Hippocampal formation (tissue), 2 donors: ENCODE results near the gene NR2C2AP.
"Not testable (repeated sequence)": the region's sequence is repeated elsewhere in the genome, so short reads cannot be mapped to it uniquely, and the experiment has no call there.

Experiments
- DNase-seq, 2 donors: peaks; one replicate each; lab custom pipeline; 2025; lab: John Stamatoyannopoulos, UW

The NR2C2AP gene, protein sequence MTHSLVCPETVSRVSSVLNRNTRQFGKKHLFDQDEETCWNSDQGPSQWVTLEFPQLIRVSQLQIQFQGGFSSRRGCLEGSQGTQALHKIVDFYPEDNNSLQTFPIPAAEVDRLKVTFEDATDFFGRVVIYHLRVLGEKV

DNA sequence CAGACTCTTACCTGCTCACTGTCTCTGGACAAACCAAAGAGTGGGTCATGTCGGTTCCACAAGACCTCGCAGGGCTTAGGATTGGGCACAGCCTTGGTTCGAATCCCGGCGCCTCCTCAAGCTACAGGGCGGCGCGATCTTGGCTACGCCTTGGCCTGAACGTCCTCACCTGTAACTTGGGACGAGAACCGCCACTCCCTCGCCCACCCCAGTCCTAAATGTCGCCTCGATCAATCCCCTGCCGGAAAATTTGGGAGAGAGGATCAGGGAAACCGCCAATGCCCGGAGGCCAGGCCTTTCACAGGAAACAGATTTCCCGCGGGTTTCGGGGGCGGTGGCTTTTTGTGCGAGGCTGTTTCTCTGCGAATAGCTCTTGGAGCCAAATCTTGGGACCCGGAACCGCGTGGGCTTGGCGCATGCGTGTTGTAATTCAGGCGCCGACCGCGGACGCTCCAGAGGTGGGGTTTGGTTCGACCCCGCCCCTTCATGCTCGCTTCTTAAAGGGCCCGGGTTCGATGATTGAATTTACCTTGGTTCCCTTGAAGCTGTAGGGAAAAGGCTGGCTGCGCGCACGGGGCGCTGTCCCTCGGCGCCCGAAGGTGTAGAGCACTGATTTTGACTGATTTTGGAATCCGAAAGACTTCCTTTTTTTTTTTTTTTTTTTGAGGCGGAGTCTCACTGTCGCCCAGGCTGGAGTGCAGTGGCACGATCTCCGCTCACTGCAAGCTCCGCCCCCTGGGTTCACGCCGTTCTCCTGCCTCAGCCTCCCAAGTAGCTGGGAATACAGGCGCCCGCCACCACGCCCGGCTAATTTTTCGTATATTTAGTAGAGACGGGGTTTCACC, at the start of gene NR2C2AP:
Gene NR2C2AP (minus strand): TSS at position 403 of the 845 bp plus-strand sequence. CDS start 354 bp downstream, at position 49.
- DNase-seq, result peak; percentile 72 to 77

DNA sequence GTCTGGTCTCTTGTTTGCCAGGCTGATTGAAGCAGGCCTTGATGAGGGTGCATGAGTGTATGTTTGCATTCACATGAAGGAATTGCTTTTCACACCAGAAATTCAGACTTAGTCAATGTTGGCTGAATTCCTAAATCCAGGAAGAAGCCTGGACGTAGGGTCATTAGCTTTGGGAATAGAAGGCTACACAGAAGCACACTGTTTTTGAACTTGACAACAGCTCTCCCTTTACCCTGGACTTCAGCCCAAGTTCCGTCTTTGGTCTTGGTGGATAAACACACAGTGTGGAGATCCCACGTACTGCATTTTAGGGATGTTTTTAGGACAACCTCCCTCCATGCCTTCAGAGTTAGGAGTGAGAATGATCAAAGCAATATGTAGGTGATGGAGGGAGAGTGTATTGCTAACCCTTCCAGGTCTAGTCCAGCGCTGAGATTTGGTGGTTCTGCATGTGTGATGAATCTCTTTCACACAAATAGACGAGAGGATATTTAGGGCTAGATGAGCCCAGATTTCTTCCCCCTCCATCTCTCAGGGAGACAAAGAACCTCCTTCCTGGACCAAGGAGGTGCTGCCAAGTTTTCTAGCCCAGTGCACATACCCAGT, 47.1 kb upstream of the NR2C2AP start:
- no peak for DNase-seq

DNA sequence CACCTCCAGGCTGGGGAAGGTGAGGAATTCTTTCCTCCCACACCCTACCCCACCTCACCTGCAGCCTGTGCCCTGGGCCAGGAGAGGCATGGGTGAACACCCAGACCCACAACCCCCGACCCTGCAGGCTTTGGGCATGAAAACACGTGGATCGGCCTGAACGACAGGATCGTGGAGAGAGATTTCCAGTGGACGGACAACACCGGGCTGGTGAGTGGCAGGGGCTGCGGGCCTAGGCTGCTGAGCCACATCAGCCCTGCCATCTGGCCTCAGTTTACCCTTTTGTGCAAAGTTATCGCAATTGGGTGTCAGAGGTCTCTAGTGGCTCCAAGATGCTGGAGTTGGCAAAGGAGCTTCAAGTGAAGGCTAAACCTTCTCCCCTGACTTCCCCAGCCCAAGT, 37.3 kb upstream of the NR2C2AP start:
- DNase-seq, result no peak

DNA sequence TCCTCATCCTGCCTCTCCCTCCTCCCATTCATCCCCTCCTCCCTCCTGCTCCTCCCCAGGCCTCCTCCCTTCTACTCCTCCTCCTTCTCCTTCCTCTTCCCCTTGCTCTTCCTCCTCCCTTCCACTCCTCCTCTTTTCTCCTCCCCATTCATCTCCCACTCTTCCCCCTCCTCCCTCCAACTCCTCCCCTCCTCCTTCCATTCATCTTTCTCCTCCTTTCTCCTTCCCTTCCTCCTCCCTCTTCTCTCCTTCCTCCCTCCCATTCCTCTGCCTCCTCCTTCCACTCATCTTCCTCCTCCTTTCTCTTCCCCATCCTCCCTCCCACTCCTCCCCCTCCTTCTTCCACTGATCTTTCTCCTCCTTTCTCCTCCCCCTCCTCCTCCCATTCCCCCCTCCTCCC, 36.5 kb upstream of the NR2C2AP start:
- no peak for DNase-seq

DNA sequence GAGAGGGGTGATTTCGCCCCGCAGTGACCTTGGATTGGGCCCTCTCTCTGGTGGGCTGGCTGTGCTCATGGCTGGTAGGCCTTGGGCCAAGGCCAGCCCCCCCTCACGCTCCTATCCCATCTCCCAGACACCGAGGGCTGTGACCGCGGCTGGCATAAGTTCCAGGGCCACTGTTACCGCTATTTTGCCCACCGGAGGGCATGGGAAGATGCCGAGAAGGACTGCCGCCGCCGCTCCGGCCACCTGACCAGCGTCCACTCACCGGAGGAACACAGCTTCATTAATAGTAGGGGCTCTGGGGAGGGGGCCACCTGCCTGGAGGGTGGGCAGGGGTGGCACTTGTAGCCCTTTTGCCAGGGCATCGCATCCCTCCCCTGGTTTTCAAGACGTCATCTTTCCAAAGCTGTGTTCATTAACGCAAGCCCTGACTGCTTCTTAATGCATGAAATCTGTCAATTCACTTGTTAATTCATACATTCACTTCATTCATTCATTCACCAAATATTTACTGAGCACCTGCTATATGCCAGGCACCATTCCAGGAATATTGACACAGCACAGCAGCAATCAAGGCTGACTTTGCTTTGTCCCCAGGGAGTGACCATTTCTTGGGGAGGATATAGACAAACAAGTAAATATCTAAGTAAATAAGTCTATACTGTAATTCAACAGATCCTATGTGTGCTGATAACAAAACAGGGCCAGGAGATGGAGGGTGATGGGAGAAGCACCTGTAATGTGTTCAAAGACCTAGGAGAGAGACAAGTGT, 35.1 kb upstream of the NR2C2AP start:
- DNase-seq, result no peak

DNA sequence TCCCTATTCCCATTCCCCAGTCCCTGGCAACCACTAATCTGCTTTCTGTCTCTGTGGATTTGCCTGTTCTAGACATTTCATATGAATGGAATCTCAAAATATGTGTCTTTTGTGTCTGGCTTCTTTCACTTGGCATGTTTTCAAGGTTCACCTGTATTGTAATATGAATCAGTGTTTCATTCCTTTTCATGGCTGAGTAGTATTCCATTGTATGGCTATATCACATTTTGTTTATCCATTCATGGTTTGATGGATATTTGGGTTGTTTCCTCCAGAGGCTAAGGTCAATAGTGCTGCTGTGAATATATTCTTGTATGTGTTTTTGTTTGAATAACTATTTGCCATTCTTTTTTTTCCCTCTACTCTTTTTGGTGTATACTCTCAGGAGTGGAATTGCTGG, 33.0 kb upstream of the NR2C2AP start:
- DNase-seq, result no peak

DNA sequence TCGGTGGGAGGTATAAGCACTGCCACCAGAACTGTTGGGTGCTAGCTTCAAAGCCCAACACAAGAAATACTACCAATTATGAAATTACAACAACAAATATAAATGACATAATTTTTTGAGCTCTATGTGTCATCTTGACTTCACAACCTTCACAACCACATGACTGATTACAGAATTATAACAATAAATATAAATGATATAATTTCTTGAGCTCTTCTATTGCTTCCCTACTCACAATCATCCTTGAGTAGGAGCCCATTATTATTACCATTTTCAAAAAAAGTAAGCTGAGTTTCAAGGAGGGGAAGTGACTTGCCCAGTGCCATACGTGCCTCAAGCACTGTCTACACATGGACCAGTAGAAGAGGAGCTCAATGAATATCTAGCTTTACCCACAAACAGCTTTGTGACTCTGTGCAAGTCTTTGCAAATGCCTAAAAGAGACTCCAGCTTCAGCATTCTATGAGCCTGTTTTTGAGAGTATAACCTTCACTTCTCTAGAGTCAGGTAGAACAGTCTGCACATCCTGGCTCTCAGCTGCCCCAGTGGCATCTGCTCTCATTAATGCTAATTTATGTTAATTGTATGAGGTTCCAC, 31.1 kb upstream of the NR2C2AP start:
- no peak for DNase-seq

DNA sequence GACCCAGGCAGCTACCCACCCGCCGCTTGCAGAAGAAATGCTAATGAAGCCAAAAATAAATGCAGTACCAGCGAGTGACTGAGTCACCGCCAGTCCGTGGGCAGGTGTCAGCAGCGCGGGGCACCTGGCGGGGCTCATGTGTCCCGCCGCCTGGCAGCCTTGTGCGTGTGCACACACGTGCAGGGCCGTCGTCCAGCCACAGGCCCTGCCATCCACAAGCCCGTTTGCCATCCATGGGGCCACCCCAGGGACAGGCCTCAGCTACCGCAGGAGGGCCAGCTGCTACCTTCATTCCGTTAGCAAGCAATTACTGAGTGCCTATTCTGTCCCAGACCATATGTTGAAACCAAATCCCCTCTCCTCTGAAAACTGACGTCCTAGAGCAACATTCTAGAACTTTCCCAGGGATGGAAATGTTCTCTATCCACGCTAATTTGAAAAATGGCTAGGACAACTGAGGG, 29.1 kb upstream of the NR2C2AP start:
- no peak for DNase-seq

DNA sequence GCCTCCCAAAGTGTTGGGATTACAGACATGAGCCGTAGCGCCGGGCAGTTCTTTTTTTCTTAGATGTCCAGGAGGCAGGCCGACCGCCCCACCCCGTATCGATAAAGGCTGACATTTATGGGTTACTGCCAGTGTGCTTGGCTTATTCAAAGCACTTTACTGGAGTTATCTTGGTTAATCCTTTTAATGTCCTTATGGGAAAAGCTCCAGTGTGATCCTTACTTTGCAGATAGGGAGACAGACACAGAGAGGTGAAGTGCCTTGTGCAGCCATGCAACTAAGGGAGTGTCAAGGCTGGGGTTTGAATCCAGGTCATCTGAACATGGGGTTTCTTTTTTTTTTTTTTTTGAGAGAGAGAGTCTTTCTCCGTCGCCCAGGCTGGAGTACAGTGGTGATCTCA, 27.8 kb upstream of the NR2C2AP start:
- DNase-seq, result no peak

DNA sequence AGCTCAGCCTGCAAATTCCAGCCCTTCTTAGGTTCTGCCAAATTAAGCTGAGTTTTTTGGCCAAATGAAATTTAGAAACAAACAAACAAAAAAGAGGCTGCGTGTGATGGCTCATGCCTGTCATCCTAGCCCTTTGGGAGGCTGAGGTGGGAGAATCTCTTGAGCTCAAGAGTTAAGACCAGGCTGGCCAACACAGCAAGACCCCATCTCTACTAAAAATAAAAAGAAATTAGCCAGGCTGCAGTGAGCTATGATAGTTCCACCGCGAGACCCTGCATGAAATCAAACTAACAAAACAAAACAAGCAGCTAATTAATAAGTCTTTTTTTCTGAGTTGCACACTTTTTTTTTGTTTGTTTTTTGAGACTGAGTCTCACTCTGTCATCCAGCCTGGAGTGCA, 26.5 kb upstream of the NR2C2AP start:
- no peak for DNase-seq

DNA sequence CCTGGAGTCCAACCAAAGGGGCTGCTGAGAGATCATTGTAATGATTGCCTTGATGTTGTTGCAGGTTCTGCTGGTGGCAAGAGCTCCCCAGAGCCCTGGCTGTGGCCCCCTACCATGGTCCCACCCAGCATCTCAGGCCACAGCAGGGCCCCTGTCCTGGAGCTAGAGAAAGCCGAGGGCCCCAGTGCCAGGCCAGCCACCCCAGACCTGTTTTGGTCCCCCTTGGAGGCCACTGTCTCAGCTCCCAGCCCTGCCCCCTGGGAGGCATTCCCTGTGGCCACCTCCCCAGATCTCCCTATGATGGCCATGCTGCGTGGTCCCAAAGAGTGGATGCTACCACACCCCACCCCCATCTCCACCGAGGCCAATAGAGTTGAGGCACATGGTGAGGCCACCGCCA, 24.0 kb upstream of the NR2C2AP start:
- no peak for DNase-seq

DNA sequence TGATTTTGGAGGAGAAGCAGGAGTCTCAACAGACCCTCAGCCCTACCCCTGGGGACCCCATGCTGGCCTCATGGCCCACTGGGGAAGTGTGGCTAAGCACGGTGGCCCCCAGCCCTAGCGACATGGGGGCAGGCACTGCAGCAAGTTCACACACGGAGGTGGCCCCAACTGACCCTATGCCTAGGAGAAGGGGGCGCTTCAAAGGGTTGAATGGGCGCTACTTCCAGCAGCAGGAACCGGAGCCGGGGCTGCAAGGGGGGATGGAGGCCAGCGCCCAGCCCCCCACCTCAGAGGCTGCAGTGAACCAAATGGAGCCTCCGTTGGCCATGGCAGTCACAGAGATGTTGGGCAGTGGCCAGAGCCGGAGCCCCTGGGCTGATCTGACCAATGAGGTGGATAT, 23.4 kb upstream of the NR2C2AP start:
- no peak for DNase-seq

DNA sequence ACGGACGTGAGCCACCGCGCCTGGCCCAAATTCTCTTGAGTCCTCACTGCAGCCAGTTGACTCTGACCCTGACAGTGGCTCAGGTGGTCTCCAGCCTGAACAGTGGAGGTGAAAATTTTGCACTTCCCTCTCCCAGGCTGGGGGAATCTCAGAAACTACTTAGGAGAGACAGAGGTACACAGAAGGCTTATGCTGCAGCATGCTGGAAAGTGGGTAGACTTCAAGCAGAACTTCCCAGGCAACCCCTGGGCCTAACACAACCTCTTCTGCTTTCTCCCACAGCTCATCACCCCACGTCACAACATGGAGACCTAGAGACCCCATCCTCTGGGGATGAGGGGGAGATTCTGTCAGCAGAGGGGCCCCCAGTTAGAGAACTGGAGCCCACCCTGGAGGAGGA, 23.0 kb upstream of the NR2C2AP start:
- DNase-seq, result no peak

DNA sequence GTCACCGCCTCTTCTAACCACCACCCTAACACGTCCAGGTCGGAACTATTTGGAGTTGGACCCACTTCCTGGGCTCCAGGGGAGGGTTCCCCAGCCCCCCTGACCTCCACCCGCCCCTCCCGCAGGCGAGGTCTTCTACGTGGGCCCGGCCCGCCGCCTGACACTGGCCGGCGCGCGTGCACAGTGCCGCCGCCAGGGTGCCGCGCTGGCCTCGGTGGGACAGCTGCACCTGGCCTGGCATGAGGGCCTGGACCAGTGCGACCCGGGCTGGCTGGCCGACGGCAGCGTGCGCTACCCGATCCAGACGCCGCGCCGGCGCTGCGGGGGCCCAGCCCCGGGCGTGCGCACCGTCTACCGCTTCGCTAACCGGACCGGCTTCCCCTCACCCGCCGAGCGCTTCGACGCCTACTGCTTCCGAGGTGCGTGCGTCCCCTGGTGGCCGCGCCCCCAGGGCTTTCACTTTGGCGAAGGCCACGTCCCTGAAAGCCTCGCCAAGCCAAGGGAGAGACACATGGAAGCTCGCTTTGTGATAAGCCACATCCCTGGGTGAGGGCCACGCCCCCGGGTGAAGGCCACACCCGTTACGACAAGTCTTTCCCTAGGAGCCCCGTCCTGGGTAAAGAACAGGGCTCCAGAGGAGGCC, 21.8 kb upstream of the NR2C2AP start:
- DNase-seq, result no peak

DNA sequence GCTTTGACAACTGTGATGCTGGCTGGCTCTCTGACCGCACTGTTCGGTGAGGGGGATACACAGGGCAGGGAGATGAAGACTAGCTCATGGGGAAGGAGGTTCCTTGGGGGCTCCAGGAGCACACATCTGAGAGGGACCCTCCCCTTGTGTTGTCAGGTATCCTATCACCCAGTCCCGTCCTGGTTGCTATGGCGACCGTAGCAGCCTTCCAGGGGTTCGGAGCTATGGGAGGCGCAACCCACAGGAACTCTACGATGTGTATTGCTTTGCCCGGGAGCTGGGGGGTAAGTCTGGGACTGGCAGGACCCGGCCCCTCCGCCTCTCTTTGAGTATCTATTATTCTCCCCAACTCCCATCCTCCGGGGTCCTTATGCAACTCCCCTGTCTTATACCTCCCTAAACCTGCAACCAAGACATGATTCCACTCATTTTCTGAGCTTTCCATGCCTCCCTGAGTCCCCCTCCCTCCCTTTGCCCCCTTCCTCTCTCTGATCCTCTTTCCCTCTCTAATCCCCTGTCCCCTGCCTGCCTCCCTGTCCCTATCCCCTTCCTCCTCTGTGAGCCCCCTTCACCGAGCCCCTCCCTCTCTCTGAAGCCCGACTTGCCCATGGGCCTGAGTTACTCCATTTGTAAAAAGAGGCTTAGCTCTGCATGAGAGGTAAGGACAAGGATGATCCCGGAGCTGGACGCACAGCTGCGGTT, 21.1 kb upstream of the NR2C2AP start:
- DNase-seq, result no peak

DNA sequence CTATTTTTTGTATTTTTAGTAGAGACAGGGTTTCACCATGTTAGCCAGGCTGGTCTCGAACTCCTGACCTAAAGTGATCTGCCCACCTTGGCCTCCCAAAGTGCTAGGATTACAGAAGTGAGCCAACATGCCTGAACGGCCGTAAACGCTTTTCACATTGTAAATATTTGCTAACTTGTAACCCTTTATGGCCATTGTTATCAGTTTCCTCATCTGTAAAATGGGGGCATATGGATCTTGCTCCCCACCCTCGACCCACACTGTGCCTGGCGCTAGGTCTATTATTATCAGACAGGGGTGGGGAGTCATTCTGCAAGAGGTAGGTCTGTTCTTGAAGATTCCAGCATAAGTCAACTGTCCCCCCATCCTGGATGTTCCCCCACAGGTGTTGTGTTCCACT, 20.4 kb upstream of the NR2C2AP start:
- no peak for DNase-seq

DNA sequence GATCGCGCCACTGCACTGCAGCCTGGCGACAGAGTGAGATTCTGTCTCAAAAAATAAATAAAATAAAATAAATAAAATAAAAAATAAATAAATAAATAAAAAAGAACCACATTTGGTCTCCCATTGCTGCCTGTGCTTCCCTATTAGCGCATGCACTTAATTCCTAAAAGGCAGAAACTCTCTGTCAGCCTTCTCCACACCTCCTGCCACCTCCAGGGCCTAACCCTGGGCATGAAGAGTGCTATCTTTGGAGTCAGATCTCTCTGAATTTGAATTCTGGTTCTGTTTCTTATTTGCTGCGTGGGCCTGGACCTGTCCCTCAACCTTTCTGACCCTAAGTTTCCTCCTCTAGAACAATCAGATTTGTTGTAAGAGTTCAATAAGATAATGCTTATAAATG, 19.8 kb upstream of the NR2C2AP start:
- DNase-seq, result no peak

DNA sequence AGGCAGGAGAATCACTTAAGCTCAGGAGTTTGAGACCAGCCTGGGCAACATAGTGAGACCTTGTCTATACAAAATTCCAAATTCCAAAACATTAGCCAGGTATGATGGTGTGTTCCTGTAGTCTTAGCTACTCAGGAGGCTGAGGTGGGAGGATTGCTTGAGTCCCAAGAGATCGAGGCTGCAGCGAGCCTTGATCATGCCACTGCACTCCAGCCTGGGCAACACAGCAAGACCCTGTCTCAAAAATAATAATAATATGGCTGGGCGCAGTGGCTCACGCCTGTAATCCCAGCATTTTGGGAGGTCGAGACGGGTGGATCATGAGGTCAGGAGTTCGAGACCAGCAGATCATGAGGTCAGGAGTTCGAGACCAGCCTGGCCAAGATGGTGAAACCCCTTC, 17.8 kb upstream of the NR2C2AP start:
- not testable (repeated sequence) for DNase-seq

DNA sequence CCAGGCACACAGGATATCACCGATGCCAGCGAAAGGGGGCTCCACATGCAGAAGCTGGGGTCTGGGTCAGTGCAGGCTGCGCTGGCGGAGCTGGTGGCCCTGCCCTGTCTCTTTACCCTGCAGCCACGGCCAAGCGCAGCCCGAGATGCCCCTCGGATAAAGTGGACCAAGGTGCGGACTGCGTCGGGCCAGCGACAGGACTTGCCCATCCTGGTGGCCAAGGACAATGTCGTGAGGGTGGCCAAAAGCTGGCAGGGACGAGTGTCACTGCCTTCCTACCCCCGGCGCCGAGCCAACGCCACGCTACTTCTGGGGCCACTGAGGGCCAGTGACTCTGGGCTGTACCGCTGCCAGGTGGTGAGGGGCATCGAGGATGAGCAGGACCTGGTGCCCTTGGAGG, 15.7 kb upstream of the NR2C2AP start:
- DNase-seq, result no peak

DNA sequence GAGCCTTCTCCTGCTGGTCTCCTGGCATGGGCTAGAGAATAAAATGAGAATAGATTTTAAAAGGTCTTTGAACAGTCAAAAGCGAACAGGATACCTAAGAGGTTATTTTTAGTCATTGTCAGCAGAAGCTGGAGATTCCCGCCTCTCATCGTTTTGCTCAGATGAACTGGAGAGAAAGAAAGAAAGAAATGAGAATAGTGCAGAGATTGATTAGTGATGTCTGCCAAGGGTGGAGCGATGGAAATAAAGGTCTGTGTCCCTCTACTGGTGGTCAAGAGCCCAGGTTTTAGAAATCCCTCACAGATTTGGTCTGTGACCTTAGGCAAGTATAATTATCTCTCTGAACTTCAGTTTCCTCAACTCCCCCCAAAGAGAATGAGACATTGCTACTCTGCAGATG, 13.9 kb upstream of the NR2C2AP start:
- DNase-seq, result no peak

DNA sequence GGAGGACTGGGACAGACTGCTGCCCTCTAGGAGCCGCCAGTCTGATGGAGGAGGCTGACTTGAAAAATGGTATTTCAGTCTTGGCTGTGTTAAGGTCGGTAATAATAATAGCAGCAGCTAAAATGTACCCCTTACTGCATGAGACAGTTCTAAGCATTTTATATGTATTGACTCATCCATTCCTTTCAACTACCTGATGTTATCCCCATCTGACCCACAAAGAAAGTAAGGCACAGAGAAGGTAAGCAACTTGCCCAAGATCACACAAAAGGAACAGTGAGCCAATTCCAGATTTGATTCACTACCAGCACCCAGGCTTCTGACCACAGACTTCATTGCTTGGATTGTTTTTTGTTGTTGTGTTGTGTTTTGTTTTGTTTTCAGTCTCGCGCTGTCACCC, 12.6 kb upstream of the NR2C2AP start:
- no peak for DNase-seq
